Panc1 (cell line): ENCODE measurements around the gene EIF3L.

Source experiments
- CTCF ChIP-seq: fragments of 450-650 bp; IDR thresholded peaks from 2 replicates; pipeline ENCODE4 v1.5.1; 2017; ENCODE audit warnings: mild to moderate bottlenecking
- POLR2AphosphoS5 ChIP-seq: IDR thresholded peaks from 2 replicates; pipeline ENCODE4 v1.6.1; 2012; ENCODE audit warnings: mild to moderate bottlenecking, low read depth, low read length, moderate library complexity
- REST ChIP-seq, 2 experiments: IDR thresholded peaks; 2 replicates each; pipeline ENCODE4 v1.6.1; 2011 to 2012; ENCODE audit warnings: low read depth in 2 of 2, control low read depth in 1 of 2, low read length in 1 of 2, mild to moderate bottlenecking in 1 of 2, moderate library complexity in 1 of 2; ENCODE audit not compliant: insufficient read depth in 1 of 2
- SIN3A ChIP-seq: IDR thresholded peaks from 2 replicates; pipeline ENCODE4 v1.6.1; 2012; ENCODE audit warnings: low read depth, mild to moderate bottlenecking, low read length, moderate library complexity, borderline replicate concordance; ENCODE audit not compliant: insufficient read depth
- TCF7L2 ChIP-seq: IDR thresholded peaks from 2 replicates; pipeline ENCODE4 v1.6.1; 2011; ENCODE audit warnings: mild to moderate bottlenecking, low read depth, low read length, inconsistent platforms

- TF ChIP-seq CTCF (no peak), REST (IDR thresholded peaks at IDR 0.05; ENCODE audit: insufficient read depth in 1 of 2, low read depth in 2 of 2, low read length in 1 of 2) (no peak), SIN3A (peak; percentile 85; the same call in 1 of the 2 replicates), TCF7L2 (no peak), POLR2AphosphoS5 (peak; percentile 90)
Observed at GRCh38 chr22:37804881-37805809, 44.1 kb upstream of the EIF3L start.
